GM12892 (cell line): ENCODE results near the gene DENND1A.

ENCODE experiments used
- POLR2A ChIP-seq: IDR thresholded peaks from 2 replicates; pipeline ENCODE4 v1.6.1; 2011; ENCODE audit warnings: low read depth, low read length, control low read depth
- TAF1 ChIP-seq: IDR thresholded peaks from 2 replicates; pipeline ENCODE4 v1.6.1; 2011; ENCODE audit warnings: low read depth, mild to moderate bottlenecking, control low read depth, low read length, borderline replicate concordance

DNA sequence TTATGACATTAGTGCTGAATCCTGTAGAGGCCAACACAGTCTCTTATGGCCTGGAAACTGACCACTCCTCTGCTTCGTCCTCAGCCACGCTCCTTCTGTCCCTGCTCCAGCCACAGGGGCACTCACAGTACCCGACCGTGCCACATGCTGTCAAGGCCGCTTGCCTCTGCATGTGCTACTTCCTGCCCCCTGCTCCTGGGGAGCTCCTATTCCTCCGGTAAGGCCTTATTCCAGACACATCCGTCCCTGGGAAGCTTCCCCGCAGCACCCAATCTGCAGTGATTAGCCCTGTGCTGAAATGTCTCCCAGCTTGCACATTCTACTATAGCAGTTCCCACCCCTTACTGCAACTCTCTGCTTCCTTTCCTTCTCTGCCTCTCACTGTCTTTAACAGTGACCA is 386.4 kb downstream of the DENND1A start:
- TF ChIP-seq TAF1 (no peak), POLR2A (no peak)
